GM23248 (cell line): ENCODE results near the gene KRTAP5-9.

Experiments
- EZH2 ChIP-seq: fragments of 200-600 bp; sonication (generic); IDR thresholded peaks from 2 replicates; pipeline ENCODE4 v1.6.1; 2018; ENCODE audit warnings: antibody characterized with exemption, mild to moderate bottlenecking; ENCODE audit not compliant: insufficient read depth, poor library complexity, severe bottlenecking
- EZH2phosphoT487 ChIP-seq: fragments of 200-600 bp; sonication (generic); IDR thresholded peaks from 2 replicates; pipeline ENCODE4 v1.6.1; 2018; ENCODE audit warnings: antibody characterized with exemption, moderate library complexity, mild to moderate bottlenecking, low read depth; ENCODE audit not compliant: insufficient read depth

DNA sequence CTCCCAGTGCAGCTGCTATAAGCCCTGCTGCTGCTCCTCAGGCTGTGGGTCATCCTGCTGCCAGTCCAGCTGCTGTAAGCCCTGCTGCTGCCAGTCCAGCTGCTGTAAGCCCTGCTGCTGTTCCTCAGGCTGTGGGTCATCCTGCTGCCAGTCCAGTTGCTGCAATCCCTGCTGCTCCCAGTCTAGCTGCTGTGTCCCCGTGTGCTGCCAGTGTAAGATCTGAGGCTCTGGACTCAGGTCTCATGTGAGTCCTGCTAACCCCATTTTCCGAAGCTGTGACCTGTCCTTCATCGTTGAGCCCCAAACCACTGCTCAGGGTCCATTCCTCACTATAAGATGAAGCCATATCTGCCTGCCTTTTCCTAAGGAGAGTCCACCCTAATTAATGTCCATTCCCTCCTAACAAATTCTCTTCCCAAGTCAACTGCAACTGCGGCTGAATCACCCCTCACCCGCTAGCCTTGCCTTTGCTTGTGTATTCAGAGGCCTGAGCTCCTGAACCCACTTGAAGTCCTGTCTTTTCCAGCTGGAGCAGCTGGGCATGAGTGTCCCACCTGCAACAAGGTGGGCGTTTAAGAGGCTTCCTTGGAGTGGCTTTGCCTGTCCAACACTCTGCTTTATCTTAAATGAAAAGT, 20.5 kb upstream of the KRTAP5-9 start:
- TF ChIP-seq EZH2, result no peak
- no peak for TF ChIP-seq EZH2phosphoT487
